Stimulated activated CD4-positive, alpha-beta T cell treated with anti-CD3 and anti-CD28 coated beads, TNF-alpha, amount 100 ng/mL, for 24 hours (primary cell): ENCODE measurements around the gene PDE6H.

Source experiments
- DNase-seq, 3 experiments: peaks; one replicate each; pipeline ENCODE4 v3.0.0-alpha.2; 2020; ENCODE audit warnings: low read depth in 3 of 3

The PDE6H gene

DNA sequence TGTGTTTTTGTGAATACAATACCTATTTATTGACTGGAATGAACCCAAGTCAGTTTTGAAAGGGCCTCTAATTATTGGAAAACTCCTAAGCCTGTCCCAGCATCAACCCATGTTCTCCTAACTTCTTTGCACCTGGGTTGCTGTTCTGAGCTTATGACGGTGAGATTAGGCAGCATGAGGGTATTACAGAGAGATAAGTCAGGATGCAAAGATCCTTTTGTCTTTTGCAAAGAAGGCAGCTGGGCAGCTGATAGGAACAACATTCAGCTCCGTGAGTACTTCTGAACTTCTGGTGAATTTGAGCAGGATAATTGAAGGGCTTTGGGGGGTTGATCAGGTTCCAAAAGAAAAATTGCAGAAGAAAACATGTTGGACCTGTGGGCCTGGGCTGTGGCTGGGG, at the start of gene PDE6H:
TSS of gene PDE6H (plus strand) at position 227 of the 400 bp plus-strand sequence. CDS start 4,971 bp downstream, outside the sequence.
- DNase-seq: no peak

DNA sequence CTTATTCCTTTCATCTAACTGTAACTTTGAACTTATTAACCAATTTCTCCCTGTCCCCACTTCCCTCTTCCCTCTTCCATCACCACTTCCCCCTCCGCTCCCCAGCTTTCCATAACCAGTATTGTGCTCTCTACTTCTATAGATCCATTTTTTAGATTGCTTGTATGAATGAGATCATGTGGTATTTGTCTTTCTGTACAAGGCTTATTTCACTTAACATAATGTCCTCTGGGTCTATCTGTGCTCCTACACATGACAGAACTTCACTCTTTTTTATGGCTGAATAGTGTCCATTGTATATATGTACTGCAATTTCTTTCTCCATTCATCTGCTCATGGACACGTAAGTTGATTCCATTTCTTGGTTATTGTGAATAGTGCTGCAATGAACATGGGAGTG, 48.9 kb upstream of the PDE6H start:
- no peak for DNase-seq

- DNase-seq: no peak
Observed at GRCh38 chr12:14924541-14924940, 48.3 kb upstream of the PDE6H start.

GRCh38 chr12:14927267-14927666, 45.6 kb upstream of the PDE6H start:
- no peak for DNase-seq

- DNase-seq: no peak
Observed at GRCh38 chr12:14928931-14929330, 43.9 kb upstream of the PDE6H start.

GRCh38 chr12:14930299-14930698, 42.5 kb upstream of the PDE6H start:
- no peak for DNase-seq

GRCh38 chr12:14931359-14931758, 41.5 kb upstream of the PDE6H start:
- no peak for DNase-seq

DNA sequence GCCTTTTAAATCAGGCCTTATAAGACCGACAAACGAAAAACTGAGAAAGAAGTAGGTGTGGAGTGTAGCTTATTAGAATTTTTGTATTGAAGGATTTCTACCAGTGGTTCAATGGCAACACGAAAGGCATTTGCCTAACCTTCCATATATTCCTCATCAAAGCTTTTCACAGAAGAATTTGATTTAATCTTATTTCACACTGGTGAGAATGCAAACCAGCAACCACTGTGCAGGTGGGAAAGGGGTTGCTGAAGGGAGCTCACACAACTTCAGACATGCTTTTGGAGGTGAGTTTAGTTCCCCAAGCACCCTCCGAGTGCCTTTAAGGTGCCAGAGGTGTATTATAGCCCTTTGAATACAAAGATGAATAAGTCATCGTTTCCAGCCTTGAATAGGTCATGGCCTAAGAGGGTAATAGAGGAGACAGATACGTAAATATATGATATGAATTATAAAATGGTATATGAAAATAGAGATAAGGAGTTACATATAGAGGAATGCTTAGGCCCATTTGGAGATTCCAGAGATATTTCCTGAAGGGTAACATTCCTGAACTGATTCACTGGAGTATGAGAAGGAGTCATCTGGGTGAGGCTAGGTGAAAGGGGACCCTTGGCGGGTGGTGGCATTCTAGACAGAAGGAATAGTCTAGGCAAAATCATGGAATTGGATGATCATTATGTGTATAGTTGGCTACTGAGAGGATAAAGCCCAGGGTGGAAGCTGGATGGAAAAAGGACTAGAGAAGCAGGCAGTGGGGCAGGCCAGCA, 40.9 kb upstream of the PDE6H start:
- DNase-seq: no peak

DNA sequence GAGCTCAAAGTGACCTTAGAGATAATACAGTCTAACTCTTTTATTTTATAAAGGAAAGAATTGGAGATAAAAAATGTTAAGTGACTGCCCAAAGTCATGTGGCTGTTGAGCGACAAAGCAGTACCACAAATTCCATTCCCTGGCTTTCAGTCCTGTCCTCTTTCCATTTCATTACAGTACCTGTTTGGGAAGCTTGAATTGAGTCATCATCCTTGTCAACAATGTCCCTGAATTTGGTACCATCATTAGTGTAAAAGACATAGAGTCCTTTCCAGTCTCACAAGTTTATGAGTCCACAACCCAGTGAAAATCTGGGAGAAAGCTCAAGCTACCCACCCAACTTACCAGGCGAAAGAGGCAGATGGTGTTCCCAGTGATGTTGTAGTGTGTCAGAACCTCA, 38.3 kb upstream of the PDE6H start:
- no peak for DNase-seq

GRCh38 chr12:14935031-14935430, 37.8 kb upstream of the PDE6H start:
- no peak for DNase-seq

DNA sequence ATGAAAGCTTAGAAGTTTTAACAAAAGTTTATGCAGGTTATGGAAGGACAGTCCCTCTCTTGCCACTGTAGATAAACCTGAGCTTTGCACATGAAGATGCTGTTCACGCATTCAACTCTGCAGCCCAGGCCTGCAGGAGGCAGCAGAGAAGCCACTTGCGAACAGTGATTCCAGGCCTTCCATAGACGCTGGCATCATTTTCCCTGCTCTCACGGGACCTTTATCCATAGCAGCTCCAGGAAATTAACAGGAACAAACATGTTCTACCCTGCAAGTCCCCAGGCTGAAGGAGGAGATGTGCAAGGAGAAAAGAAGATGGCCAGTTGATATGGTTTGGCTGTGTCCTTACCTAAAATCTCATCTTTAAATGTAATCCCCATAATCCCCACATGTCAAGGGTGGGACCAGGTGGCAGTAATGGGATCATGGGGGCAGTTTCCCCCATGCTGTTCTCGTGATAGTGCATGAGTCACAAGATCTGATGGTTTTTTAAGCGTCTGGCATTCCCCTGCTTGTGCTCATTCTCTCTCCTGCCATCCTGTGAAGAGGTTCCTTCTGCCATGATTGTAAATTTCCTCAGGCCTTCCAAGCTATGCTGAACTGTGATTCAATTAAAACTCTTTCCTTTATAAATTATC, 36.5 kb upstream of the PDE6H start:
- no peak for DNase-seq

GRCh38 chr12:14937014-14937413, 35.8 kb upstream of the PDE6H start:
- no peak for DNase-seq

DNA sequence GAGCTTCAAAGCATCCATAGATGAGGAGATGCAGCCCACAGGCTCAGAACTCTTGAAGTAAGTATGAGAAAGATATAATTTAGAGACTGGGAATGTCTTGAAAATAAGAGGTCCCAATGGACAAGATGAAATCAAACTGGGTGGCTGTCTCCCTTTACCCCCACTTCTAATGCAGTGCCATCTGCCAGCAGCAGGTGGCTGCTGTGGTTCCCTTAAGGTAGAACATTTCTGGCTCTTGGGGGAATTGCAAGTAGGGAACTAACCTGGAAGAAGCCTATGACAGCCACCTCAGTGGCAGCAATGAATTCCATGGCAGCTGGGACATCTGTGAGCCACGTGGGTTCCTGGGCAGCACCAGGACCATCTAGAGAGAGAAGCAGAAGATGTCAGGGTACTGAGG, 35.2 kb upstream of the PDE6H start:
- no peak for DNase-seq

DNA sequence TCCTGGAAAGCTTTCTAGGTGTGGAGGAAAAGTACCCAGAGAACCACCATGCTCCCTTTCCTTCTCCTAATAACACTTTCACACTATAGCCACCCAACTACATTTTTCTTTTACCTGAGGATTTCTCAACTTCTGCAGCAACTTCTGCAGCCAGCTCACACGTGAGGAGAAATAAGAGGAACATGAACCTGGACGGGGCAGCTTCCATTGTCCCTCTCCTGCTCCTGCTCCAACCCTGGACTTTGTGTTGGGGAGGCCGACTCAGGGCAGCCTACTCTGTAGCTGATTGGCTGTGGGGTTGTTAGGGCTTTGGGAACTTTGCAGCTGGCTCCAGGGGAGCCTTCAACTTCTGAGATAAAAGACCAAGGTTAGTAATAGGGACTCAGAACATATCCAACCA, 34.5 kb upstream of the PDE6H start, which contains the start of gene ERP27:
TSS of gene ERP27 (minus strand) at position 237 of the 400 bp plus-strand sequence. CDS start at position 208, 29 bp downstream.
- DNase-seq: no peak

- no peak for DNase-seq
Observed at GRCh38 chr12:14941369-14941768, 31.5 kb upstream of the PDE6H start.

- no peak for DNase-seq
Observed at GRCh38 chr12:14942196-14942931, 30.5 kb upstream of the PDE6H start.

DNA sequence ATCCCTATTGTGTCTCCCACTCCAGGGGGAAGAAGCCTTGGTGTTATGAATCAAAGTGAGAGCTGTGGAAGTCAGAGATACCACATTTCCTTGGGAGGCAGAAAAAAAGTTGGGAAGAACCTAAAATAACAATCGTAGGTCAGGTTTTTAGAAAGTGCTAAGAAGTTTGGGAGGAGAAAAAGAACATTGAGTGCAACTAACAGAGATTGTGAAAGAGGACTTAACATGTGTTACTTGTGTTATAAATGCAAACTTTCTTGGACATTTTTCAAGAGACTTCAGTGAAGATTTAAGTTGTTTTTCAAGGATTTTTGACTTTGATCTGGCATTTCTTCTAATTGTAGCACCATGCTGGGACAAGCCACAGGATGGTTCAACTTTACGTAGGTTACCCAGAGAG, 26.7 kb upstream of the PDE6H start:
- DNase-seq: no peak

DNA sequence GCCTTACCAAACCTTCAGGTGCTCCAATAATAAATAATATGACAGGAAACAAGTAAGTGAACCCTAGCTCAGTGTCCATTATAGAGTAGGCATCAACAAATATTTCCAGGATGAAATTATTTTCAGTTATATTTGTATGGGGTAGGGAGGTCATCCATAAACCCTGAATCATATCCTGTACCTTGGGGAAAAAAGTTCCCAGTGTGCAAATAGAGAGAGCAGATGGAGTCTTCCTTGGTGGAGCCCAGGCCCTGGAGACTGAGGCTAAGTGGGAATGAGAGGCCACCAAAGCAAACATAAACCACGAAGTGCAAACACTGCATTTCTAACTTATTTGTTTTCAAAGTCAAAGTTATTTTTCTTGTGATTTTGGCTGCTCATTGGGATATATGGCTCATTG, 26.0 kb upstream of the PDE6H start:
- DNase-seq: no peak

GRCh38 chr12:14948672-14949071, 24.2 kb upstream of the PDE6H start:
- DNase-seq: no peak

- no peak for DNase-seq
Observed at GRCh38 chr12:14949631-14950030, 23.2 kb upstream of the PDE6H start.

DNA sequence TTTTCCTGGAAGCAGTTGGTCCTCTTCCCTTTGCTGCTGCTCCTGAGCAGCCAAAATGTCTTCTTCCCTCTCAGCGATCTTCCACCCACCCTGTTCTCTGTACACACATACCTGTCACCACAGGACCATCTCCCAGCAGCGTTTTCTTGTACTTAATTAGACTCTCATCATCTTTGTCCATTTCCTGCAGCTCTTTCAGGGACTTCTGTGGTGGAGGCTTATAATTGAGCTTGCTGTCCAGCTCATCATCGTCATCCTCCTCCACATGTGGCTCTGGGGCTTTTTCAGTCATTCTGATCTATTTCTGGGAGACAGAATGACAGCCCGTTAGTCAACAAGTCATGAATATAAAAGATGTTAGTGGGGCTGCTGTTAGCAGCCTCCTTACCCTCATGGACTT, 22.4 kb upstream of the PDE6H start:
- DNase-seq: no peak

GRCh38 chr12:14950982-14951746, 21.7 kb upstream of the PDE6H start:
- no peak for DNase-seq
